Caki2 (cell line): ENCODE measurements around the gene IL20RB. TPM values are rescaled to one million over a fixed set of nuclear protein-coding genes. Genes with fewer than 3 reads are reported as not detected.

ENCODE experiments used
- total RNA-seq: library from RNA; depleted of rRNA; stranded (reverse); fragments of >200 nt; shearing (Covaris generic); gene quantifications from 2 replicates; pipeline ENCODE4 v1.2.3, GENCODE V29; 2014; ENCODE audit warnings: low replicate concordance; rRNA removed

Gene IL20RB
- total RNA-seq, 1 experiment from 2014 or later, result 1.0 TPM

Other genes starting within 250 kb of the IL20RB start
- gene STAG1, start 205.6 kb upstream of the IL20RB start, total RNA-seq, result 10.8 and 19.2 TPM in 2 replicates
- gene SLC35G2, start 138.9 kb upstream of the IL20RB start, total RNA-seq, result 15.8 and 16.5 TPM in 2 replicates
- gene NCK1, start 95.8 kb upstream of the IL20RB start, total RNA-seq, result 29.5 and 46.9 TPM in 2 replicates